ENCODE data around the gene XRCC1. TPM values are rescaled to one million over a fixed set of nuclear protein-coding genes. Genes with fewer than 3 reads are reported as not detected.
A peak's percentile ranks its signal among the peaks of the same experiment; 100 is the strongest.

Gene XRCC1
- polyA plus RNA-seq, 1 experiment = 15.2 TPM

- peaks cover 4% of the 10 kb centered on the region; the same call in 1 of the 2 replicates for H3K9me3 ChIP-seq (ENCODE audit: control insufficient read depth, insufficient read depth, low read length)
- TF ChIP-seq CTCF (IDR thresholded peaks at IDR 0.05; ENCODE audit: low read depth, low read length) = no peak
- H3K4me3 ChIP-seq (ENCODE audit: low read depth, low read length) = no peak overlapping the region
- ChIA-PET CTCF (interaction anchor here (0.7 kb wide), 1 partner anchor 175 kb away, joined by 3 read pairs; no protein-coding TSS in a partner anchor), POLR2A (no interaction called here)
- H3K27ac ChIP-seq (ENCODE audit: low read depth, low read length) = no peak overlapping the region
- DNase-seq (ENCODE audit: low read depth, low spot score) = no peak
- no peaks in the 10 kb centered on the region for H3K27me3 ChIP-seq (ENCODE audit: control insufficient read depth, insufficient read depth, low read length)
These were observed 24.4 kb upstream of the XRCC1 start for GRCh38 chr19:43599635-43600295.

GRCh38 chr19:43598445-43599240 is 23.3 kb upstream of the XRCC1 start:
- no peak for TF ChIP-seq CTCF (IDR thresholded peaks at IDR 0.05; ENCODE audit: low read depth, low read length)
- Histone ChIP-seq H3K4me3 (ENCODE audit: low read depth, low read length) (no peak overlapping the region), H3K27ac (ENCODE audit: low read depth, low read length) (no peak overlapping the region), H3K27me3 (ENCODE audit: control insufficient read depth, insufficient read depth, low read length) (no peaks in the 10 kb centered on the region), H3K9me3 (ENCODE audit: control insufficient read depth, insufficient read depth, low read length) (peaks cover 5% of the 10 kb centered on the region; the same call in 1 of the 2 replicates)
- CTCF ChIA-PET = no interaction called here
- POLR2A ChIA-PET = no interaction called here
- DNase-seq (ENCODE audit: low read depth, low spot score) = no peak

GRCh38 chr19:43597876-43598275 is 22.5 kb upstream of the XRCC1 start:
- peak overlapping the region; percentile 72 for H3K4me3 ChIP-seq (ENCODE audit: low read depth, low read length)
- TF ChIP-seq CTCF (IDR thresholded peaks at IDR 0.05; ENCODE audit: low read depth, low read length) = no peak
- peaks cover 5% of the 10 kb centered on the region; the same call in 1 of the 2 replicates for H3K9me3 ChIP-seq (ENCODE audit: control insufficient read depth, insufficient read depth, low read length)
- no peak for DNase-seq (ENCODE audit: low read depth, low spot score)
- ChIA-PET CTCF (no interaction called here), POLR2A (no interaction called here)
- peak overlapping the region; percentile 39 for H3K27ac ChIP-seq (ENCODE audit: low read depth, low read length)
- H3K27me3 ChIP-seq (ENCODE audit: control insufficient read depth, insufficient read depth, low read length) = no peaks in the 10 kb centered on the region

- Histone ChIP-seq H3K27me3 (ENCODE audit: control insufficient read depth, insufficient read depth, low read length) (no peaks in the 10 kb centered on the region), H3K27ac (ENCODE audit: low read depth, low read length) (peak overlapping the region; percentile 99), H3K4me3 (ENCODE audit: low read depth, low read length) (peak overlapping the region; percentile 72), H3K9me3 (ENCODE audit: control insufficient read depth, insufficient read depth, low read length) (peaks cover 5% of the 10 kb centered on the region; the same call in 1 of the 2 replicates)
- no peak for TF ChIP-seq CTCF (IDR thresholded peaks at IDR 0.05; ENCODE audit: low read depth, low read length)
- CTCF ChIA-PET = interaction anchor here (1.7 to 4.2 kb wide), 3 partner anchors 40 to 72 kb away, joined by 6 to 52 read pairs (median 42); partner anchors contain the start of gene ZNF575
- no peak for DNase-seq (ENCODE audit: low read depth, low spot score)
- POLR2A ChIA-PET = interaction anchor here (1.3 to 1.7 kb wide), 3 partner anchors 9 to 64 kb away, joined by 3 to 8 read pairs (median 4); partner anchors contain the start of genes PINLYP, XRCC1 and ZNF575
These were observed 21.6 kb upstream of the XRCC1 start for GRCh38 chr19:43596842-43597461.
